ENCODE results near the gene TCEAL2.
"Not testable (repeated sequence)": the region's sequence is repeated elsewhere in the genome, so short reads cannot be mapped to it uniquely, and the experiment has no call there.

Gene TCEAL2

GRCh38 chrX:102125436-102125835, at the start of gene TCEAL2:
Gene TCEAL2, plus strand, starts transcription at chrX:102125679. Its CDS starts 1,152 bp downstream, at chrX:102126831.
- not testable (repeated sequence) for DNase-seq (ENCODE audit: low spot score)

- no peak for DNase-seq (ENCODE audit: low spot score)
Observed at GRCh38 chrX:102077426-102077825, 48.1 kb upstream of the TCEAL2 start.

GRCh38 chrX:102085706-102086105, 39.8 kb upstream of the TCEAL2 start:
- no peak for DNase-seq (ENCODE audit: low spot score)

GRCh38 chrX:102113367-102113766, 12.1 kb upstream of the TCEAL2 start:
- no peak for DNase-seq (ENCODE audit: low spot score)

- no peak for DNase-seq (ENCODE audit: low spot score)
Observed at GRCh38 chrX:102115748-102116147, 9.7 kb upstream of the TCEAL2 start.

GRCh38 chrX:102125014-102125413, 465 bp upstream of the TCEAL2 start:
- not testable (repeated sequence) for DNase-seq (ENCODE audit: low spot score)

GRCh38 chrX:102126080-102126818, 770 bp downstream of the TCEAL2 start:
- not testable (repeated sequence) for DNase-seq (ENCODE audit: low spot score)

- no peak for DNase-seq (ENCODE audit: low spot score)
Observed at GRCh38 chrX:102126863-102127262, 1.4 kb downstream of the TCEAL2 start.

GRCh38 chrX:102129473-102129872, 4.0 kb downstream of the TCEAL2 start:
- DNase-seq (ENCODE audit: low spot score) = peak; percentile 34

GRCh38 chrX:102138064-102138463, 12.6 kb downstream of the TCEAL2 start:
- DNase-seq (ENCODE audit: low spot score) = no peak

- DNase-seq (ENCODE audit: low spot score) = not testable (repeated sequence)
Observed at GRCh38 chrX:102140876-102141275, 15.4 kb downstream of the TCEAL2 start.

GRCh38 chrX:102141631-102142030, 16.2 kb downstream of the TCEAL2 start:
- DNase-seq (ENCODE audit: low spot score) = not testable (repeated sequence)

GRCh38 chrX:102142274-102142673, 16.8 kb downstream of the TCEAL2 start, which contains the start of gene TCEAL6:
Gene TCEAL6, minus strand, starts transcription at chrX:102142481.
- DNase-seq (ENCODE audit: low spot score) = not testable (repeated sequence)

GRCh38 chrX:102154218-102154860, 28.9 kb downstream of the TCEAL2 start:
- DNase-seq (ENCODE audit: low spot score) = no peak

GRCh38 chrX:102154900-102155805, 29.7 kb downstream of the TCEAL2 start:
- DNase-seq (ENCODE audit: low spot score) = no peak

GRCh38 chrX:102155806-102156179, 30.3 kb downstream of the TCEAL2 start, which contains the start of gene BEX5:
Gene BEX5, minus strand, starts transcription at chrX:102155977. Its CDS starts 1,712 bp downstream, at chrX:102154265.
- no peak for DNase-seq (ENCODE audit: low spot score)

Data from AG08396 (cell line).